PC-3 (cell line): ENCODE data around the gene ADAM12.

Source experiments
- CTCF ChIP-seq: fragments of 300-600 bp; sonication (generic); conservative IDR thresholded peaks from 2 replicates; pipeline ENCODE4 v1.5.1; 2017; ENCODE audit warnings: antibody characterized with exemption, low read depth, mild to moderate bottlenecking, low read length
- EZH2 ChIP-seq: fragments of 300-600 bp; sonication (generic); IDR thresholded peaks from one replicate; pipeline ENCODE4 v1.6.1; 2017; ENCODE audit warnings: antibody characterized with exemption, mild to moderate bottlenecking, low read length; ENCODE audit not compliant: unreplicated experiment
- EZH2phosphoT487 ChIP-seq: fragments of 300-600 bp; sonication (generic); IDR thresholded peaks from 2 replicates; pipeline ENCODE4 v1.6.1; 2018; ENCODE audit warnings: mild to moderate bottlenecking, antibody characterized with exemption, low read length, borderline replicate concordance

- TF ChIP-seq CTCF, result no peak
- no peak for TF ChIP-seq EZH2phosphoT487
- no peak for TF ChIP-seq EZH2
These were observed 115.8 kb downstream of the ADAM12 start for GRCh38 chr10:126272526-126272925.
